Measurements from ENCODE around the gene ZNF283.
A peak's percentile ranks its signal among the peaks of the same experiment; 100 is the strongest.

Gene ZNF283

DNA sequence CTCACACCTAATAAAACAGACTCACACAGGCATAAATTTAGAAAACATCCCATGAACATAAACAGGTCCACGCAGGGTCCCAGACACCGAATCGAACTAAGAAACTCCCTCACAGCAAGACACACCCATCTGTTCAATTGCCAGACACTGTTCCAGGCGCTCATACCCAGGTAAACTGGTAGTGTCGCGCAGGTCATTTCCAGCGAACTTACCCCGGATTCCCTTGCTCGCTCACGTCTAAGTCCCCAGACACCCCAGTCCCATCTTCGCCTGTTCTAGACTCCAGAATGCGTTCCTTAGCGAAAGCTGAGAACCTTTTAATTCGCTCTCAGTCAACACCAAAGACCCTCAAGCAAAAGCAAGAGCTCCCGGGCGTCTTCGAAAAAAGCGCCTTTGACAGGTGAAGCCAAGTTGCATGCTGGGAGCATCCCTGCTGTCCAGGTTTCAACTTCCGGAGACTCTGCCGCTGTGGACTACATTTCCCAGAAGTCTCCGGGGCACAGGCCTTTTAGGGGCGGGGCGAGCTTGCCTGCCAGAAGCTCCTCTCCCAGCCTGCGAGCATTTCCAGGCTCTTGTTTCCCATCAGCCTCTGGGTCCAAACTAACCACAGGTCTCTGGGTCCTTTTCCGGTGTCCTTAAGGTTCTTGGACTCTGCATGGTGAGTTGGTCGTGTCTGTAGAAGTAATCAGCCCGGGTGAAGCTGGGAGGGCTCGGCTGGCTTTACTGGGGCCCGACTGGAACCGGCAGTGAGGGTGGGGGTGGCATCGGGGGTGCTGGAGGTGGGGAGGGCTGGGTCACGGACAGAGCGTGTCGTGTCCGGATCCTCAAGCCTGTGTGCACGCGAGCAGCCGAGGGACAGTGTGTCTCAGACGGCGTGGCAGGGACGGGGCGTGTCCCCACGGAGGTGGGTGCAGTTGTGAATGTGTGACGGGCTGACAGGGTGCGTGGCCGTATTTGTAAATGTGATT is at the start of gene ZNF283:
ZNF283 (plus strand) TSS at position 535 of the 968 bp plus-strand sequence. CDS start 6,184 bp downstream, outside the sequence.
- peak; percentile 71 for DNase-seq

DNA sequence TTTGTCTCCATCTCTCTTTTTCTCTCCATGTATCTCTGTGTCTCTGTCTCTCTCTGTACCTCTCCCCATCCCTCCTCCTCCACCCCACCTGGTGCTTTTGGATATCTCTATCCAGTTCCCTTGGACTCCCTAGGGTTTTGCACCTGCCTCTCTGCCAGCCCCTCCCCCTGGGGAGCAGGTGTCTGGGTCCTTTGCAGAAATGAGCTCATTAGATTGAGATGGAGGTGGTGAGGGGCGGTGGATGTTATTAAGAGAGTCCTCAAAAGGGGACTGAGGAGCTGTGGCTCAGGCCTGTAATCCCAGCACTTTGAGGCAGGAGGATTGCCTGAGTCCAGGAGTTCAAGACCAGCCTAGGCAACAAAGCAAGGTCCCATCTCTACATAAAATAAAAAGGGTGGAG is 48.5 kb upstream of the ZNF283 start:
- DNase-seq, result no peak

DNA sequence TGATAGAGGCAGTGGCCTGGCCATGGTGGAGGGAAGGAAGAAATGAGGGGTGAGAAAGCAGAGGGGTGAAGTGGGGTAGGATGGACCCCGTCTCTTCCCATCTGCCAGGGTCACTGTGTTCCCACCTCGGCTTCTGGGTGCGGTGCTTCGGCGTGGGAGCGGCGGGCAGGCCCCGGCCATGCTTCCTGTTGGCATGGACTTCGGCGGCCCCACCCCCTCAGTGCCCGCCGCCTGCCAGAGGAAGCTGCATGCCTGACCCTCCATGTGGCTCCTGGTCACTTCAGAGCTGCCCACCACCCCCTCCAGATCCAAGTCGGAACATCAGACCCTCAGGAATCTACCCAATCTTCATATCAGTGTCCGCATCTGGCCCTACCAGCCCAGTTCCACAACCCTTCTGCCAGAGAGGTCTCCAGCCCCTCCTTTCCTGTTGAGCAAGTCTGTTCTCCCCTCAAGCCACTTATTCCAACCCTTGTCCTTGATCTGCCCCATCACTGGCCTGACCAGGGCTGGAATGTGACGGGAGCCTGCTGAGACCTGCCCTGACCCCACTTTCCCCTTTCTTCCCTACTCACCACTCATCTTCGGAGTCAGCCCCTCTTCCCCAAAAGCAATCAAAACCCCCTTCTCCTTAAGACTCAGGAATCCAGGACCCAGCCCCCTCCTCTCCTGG is 47.8 kb upstream of the ZNF283 start:
- DNase-seq, result no peak

DNA sequence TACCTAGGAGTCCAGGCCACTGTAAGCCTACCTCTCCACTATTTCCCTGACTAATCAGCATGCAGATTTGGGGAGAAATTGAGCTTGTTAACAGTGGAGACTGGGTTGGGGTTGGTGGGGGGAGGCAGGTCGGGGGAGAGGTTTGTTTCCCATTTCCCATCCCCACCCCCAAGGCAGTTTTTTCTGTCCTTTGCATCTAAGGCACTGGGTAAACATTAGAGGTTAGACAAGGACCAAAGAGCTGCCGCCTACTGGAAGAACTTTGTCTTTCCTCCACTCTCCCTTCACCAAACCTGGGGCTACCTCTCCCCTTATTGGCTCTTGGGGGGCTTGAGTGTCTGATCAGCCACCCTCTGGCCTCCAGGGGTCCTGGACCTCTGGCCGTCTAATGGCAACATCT is 47.3 kb upstream of the ZNF283 start:
- DNase-seq, result no peak

DNA sequence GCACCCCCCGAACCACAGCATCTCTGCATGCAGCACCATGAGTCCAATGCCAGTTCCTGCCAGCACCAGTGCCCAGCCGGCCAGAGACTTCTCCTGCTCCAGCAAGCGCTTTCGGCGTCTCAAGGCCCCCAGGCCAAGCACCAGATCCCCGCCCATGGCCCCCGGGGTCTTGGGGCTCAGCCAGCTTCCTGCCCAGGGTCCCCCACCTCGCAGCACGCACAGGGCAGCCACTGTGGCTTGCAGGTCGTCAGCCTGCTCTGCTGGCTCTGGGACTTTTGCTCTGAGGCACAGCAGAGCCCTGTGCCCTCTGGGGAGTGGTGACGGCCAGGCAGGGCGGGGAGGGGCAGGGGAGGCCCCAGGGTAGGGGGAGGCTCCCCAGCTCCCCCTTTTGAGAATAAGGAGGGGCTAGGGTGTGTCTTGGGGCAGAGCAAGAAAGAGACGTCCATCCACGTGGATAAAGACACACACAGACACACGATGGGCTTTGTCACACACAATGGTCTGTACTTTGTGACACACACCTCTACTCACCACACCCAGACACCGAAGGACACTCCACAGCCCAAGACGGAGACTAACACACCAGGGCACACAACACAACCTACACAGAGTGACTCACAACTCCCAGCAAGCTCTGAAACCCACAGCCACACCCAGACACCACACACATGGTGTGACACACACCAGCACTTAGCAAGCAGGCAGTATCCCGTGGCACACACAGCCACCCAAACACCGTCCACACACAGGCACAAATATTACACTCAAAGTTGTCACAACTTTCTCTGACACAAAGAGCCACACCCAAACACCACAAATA is 46.2 kb upstream of the ZNF283 start, which contains the start of gene KCNN4:
KCNN4 (minus strand) TSS at position 268 of the 820 bp plus-strand sequence; CDS start at position 156, 112 bp downstream.
- DNase-seq, result peak; percentile 64

DNA sequence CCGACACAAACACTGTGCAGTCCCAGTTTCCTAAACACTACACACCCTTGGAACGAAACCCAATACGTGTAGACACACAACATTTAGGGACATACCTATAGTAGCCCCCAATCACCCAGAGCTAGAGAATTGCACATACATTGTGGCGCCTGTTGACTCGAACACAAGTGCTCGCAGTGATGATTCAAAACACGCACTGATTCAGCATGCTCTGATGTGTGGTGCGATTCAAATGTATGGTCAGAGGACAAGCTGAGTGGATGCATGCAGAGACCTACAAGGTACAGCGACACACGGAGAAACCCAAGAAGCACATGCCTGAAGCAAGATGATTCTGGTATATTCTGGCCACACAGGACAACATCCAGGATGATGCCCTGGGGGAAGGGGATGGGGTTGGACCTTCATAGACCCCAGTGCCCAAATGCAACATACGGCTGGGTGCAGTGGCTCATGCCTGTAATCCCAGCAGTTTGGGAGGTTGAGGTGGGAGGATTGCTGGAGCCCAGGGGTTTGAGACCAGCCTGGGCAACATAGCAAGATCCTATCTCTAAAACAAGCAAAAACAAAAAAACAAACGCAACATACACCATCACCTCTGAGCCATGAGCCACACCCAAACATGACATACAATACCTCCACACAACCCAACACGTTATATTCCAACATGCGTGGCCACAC is 45.4 kb upstream of the ZNF283 start:
- no peak for DNase-seq

DNA sequence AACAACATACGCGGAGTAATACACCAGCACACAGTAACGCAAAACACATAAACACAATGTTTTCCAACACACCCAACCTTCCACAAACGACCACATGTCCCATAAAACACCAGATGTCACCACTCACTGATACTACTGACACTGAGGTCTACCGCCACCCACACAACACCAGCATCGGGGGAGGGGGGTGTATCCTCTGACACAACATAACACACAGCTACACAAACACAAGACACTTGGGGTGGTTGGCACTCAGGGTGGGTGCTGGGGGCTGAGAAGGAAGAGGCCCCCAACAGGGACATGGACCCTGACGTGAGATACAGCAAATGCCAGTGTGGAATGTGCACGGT is 44.8 kb upstream of the ZNF283 start:
- DNase-seq, result no peak

DNA sequence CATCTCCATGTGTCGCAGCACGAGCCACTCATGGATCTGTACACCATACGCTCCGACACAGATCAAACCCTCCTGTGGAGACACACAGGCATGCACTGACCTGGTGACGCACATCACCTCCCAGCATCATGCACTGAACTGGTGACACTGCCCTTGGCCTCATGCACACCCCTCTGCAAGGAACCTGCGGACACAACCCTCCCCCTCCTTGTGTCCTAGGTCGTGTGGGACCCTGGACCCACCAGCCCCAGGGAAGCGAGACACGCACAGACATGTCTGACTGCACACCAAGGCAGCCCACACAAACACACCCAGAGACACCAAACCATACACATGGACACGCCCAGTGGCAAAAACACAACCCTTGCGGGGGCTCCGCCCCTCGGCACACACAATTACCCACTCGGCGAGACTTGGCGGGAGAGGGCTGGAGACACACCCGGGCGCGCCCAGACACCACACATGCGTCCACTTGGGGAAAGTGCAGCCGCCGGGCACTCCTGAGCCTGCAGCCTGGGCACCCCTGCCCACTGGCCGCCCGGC is 44.4 kb upstream of the ZNF283 start:
- DNase-seq, result no peak

DNA sequence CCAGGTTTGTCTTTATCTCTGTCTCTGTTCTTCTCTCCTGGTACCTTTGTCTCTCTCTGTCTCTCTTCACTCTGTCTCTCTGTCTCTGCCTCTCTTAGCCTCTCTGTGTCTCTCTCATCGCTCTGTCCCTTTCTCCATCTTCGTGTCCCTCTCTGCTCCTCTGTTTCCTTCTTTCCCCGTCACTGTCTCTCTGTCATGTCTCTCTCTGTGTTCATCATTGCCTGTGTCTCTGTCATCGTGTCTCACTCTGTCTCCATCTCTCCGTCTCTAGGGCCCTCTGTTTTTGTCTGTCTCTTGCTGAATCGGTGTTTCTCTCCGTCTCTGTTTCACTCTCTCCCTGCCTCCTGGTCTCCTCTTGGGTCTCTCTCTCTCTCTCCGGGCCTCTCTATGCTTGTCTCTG is 43.5 kb upstream of the ZNF283 start:
- DNase-seq, result no peak

DNA sequence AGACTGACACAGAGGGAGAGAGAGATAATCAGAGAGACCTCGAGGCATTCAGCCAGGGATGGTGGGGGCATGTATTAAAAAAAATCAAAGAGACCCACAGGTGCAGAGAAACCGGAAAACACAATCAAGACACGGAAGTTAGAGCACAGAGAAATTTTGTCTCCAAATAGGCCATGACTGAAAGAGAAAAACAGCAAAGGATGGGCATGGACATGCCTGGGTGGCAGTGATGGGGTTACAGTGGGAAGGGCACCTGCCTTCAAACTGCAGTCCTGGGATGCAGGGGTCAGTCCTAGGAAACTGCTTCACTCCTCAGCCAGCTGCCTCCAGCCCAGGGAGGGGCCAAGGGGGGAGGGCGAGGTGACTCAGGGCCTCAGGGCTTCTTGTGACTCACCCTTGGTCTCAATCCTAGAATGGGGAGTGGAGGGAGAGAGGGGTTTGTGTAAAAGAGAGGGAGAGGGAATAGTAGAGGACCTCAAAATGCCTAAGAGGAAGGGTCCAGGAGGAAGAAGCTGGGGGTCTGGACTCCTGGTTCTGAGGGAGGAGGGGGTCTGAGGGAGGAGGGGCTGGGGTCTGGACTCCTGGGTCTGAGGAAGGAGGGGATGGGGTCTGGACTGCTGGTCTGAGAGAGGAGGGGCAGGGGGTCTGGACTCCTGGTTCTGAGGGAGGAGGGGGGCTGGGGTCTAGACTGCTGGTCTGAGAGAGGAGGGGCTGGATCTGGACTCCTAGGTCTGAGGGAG is 42.7 kb upstream of the ZNF283 start:
- peak; percentile 65 for DNase-seq

DNA sequence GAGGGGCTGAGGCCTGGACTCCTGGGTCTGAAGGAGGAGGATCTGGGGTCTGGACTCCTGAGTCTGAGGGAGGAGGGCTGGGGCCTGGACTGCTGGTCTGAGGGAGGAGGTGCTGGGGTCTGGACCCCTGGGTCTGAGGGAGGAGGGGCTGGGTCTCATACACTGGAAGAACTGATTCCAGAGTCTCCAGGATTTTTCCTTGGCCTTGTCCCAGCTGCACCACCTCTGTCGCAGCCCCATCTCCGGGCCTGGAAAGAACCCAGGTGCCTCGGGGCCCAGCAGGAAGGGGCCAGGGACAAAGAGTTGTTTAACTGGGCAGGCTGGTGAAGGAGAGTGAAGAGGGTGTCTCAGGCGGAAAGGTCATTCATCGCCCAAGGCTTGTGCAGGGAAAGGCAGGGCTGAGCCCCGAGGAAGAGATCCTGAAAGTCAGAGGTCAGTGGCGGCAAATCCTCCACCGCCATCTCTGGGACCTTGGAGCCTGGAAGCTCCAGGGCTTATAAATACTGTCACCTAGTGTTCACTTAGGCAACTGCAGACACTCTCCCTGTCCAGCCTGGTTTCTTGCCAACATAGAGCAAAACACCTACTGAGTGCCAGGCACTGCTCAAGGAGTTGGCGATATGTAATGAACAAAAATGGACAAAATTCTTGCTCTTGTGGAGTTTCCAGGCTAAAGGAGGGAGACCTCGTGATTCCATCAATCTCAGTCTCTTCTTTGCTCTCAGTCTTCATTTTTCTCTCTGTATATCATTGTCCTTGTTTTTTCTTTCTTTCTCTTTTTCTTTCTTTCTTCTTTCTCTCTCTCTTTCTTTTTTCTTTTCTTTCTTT is 41.9 kb upstream of the ZNF283 start:
- DNase-seq, result peak; percentile 35

DNA sequence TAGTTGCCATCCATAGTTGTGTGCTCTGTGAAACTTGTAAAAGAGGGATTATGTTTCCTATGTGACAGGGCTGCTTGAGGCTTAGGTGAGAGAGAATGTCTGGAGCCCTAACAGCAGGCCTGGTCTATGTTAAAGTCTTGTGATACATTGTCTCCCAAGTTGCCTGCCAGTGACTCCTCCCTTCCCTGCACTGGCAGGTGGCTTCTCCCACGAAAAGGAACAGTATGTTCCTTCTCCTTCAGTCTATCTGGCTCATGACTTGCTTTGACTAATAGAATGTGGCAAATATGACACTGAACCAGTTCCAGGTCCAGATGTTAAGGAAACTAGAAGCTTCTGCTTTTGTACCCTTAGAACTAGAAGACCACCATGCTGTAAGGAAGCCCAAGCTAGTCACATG is 40.5 kb upstream of the ZNF283 start:
- DNase-seq, result no peak

DNA sequence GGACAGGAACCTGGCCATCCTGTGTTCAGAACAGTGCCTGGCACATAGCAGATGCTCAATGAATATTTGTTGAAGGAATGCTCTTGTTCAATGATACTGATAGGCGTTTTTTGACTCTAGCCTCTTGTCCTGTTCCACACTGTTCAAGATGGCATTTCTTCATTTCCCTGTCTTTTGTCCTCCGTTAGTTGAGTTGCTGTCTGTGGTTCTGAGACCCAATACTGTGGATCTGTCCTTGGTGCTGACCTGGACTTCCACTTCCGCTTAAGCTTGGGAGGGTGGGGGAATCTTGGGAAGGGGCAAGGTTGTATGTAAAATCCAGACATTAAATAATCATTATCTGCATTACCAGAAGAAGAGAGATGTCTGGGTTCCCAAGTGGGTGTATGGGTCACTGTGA is 38.1 kb upstream of the ZNF283 start:
- no peak for DNase-seq

DNA sequence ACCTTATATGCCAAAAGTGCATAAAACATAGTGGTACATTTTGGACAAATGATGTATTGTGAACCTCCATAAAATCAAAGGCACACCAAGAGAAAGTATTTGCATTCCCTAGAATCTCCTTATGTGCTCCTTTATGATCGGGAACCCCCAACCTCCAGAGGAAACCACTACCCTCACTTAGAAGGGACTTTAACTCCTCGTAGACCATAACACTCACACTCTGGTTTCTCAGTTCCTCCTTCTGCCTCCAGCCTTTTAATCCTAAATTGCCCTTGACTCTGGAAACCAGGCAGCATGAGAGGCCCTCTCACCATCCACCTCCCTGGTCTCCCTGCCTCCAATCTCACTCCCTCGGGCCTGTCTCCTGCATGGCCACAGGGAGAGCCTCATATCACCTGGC is 36.5 kb upstream of the ZNF283 start:
- no peak for DNase-seq

DNA sequence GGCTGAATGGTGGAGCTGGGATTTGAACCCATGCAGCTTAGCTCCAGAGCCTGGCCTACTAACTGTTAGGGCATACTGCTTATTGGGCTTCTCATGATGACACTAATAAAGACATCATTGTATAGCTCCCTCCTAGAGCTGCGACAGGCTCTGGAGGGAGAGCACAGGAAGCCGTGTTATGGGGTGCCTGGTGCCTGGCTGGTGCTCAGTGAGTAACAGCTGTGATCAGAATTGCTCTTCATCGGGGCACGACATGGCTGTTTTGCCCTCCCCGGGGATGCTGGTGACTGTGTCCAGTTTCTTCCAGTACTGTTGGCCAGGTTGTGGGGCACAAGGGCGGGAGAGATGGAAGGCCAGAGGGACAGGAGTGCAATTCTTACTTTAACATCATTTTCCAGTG is 30.0 kb upstream of the ZNF283 start:
- no peak for DNase-seq

DNA sequence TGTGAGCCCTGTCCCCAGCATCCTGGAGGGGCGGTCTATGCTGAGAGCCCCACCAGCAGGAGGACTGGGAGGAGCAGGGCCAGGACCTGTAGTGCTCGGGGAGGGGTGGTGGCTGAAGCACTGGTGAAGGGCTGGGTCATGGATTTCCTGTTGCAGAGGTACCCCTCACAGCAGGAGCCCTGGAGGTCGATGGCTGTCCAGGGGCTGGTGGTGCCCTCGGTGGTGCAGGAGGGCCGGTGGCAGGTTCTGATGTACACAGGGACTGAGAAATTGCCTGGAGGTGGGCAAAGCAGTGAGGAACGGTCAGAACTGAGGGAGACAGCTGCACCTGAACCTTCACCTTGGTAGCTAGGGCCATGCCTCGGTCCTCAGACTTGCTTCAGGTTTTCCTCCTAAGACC is 29.6 kb upstream of the ZNF283 start:
- DNase-seq, result no peak

DNA sequence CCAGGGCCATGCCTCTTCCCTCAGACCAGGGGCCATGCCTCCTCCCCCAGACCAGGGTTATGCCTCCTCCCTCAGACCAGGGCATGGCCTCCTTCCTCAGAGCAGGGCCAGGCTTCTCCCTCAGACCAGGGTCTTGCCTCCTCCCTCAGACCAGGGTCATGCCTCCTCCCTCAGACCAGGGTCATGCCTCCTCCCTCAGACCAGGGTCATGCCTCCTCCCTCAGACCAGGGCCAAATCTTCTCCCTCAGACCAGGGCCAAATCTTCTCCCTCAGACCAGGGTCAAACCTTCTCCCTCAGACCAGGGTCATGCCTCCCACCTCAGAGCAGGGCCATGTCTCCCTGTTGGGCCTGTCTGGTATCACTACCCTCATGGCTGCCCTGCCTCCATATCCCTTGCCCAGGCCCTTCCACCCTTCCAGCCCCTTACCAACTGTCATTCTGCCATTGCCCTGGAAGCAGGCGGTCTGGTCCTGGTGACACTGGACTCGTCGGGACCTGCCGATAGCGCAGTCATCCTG is 29.0 kb upstream of the ZNF283 start:
- no peak for DNase-seq

DNA sequence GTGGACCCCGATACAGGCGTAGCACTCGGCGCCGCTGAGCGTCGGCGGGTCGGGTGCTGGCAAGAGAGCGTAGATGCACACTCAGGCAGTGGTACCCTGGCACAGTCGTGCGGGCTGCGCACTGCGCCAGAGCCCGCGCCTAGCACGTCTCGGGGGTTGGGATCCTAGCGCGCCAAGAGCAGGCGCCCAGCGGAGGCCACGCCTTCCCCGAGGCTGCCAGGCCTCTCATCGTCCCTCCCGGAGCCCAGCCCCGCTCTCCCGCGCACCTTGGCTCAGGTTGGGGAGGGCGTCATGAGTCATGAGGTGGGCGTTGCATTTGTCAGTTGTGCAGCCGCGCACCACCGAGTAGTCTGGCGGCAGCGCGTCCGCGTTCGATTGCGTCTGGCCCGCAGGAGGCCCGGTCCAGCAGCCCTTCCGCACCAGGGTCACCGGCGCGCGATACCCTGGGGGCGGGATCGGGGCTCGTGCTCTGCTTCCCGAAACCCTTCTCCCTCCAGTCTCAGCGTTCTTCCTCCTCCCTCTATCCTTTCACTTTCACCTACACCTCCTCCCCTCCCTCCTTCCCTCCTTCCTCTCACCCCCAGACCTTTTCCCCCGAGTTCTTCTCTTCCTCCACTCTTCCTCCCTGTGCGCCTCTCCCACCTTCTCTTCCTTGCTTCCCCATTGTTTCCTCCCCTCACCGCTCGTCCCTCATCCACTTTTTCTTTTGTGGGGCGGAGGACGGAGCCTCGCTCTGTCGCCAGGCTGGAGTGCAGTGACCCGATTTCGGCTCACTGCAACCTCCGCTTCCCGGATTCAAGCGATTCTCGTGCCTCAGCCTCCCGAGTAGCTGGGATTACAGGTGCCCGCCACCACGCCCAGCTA is 28.3 kb upstream of the ZNF283 start:
- peak; percentile 47 for DNase-seq

DNA sequence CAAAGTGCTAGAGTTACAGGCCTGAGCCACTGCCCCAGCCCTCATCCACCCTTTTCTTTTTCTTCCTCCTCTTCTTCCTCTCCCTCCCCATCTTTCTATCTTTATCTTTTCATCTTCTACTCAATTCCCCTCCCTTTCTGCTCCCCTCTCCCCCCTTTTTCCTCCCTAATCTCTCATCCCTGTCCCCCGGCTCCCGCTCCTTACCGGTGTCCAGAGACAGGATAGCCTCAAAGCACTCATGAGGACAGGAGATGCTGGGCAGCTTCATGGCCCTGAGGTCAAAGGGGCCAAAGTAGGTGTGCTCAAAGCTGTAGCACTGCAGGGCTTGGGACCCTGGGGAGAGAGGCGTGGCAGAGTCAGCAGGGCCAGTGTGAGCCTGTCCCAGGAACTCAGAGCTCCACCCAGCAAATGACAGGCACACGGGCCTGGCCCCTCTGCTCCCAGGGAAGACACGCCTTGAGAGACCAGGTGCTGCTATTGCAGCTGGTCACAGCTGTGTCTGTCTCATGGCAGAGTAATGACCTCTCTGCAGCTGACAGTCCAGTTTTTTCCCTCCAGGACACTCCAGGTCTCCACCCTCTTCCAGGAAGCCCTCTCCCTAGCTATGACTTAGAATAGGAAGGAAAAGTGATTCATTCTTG is 27.5 kb upstream of the ZNF283 start:
- DNase-seq, result no peak

Measured in activated effector memory CD4-positive, alpha-beta T cell treated with Interleukin-2 at 50 U/mL for 16 hours (primary cell).